Neural progenitor cell (in vitro differentiated cells): ENCODE results near the gene CELF5.

ENCODE experiments used
- CTCF ChIP-seq: fragments of 200-600 bp; sonication (generic); IDR thresholded peaks from 2 replicates; pipeline ENCODE4 v1.5.1; 2017; ENCODE audit warnings: antibody characterized with exemption, mild to moderate bottlenecking
- EZH2 ChIP-seq: fragments of 200-600 bp; sonication (generic); IDR thresholded peaks from 2 replicates; pipeline ENCODE4 v1.6.1; 2017; ENCODE audit warnings: antibody characterized with exemption, mild to moderate bottlenecking, moderate library complexity

- TF ChIP-seq CTCF = no peak
- TF ChIP-seq EZH2 = no peak
Measured at GRCh38 chr19:3229346-3229743, 4.9 kb downstream of the CELF5 start.
